Naive thymus-derived CD4-positive, alpha-beta T cell (primary cell): ENCODE results near the gene ADORA2A. TPM values are rescaled to one million over a fixed set of nuclear protein-coding genes. Genes with fewer than 3 reads are reported as not detected.
A peak's percentile ranks its signal among the peaks of the same experiment; 100 is the strongest.

Source experiments
- ATAC-seq: fragments of 150-1000 bp; cut with Tn5 transposase; 2 replicates; pipeline ENCODE4 v1.10.0; 2021; ENCODE audit warnings: mild to moderate bottlenecking, moderate library complexity
- CTCF ChIA-PET: fragments of 350-600 bp; sonication (Branson Sonifier 250); formaldehyde crosslinking; loops from one replicate; lab custom pipeline; 2021; ENCODE audit warnings: antibody characterized with exemption; lab: Charles Lee
- POLR2A ChIA-PET: fragments of 350-600 bp; sonication (Branson Sonifier 250); formaldehyde crosslinking; loops from one replicate; lab custom pipeline; 2021; ENCODE audit warnings: antibody characterized with exemption, inconsistent platforms; lab: Charles Lee
- DNase-seq, 9 donors: peaks; one replicate each; pipeline versions ENCODE4 v3.0.0 to v3.0.0-alpha.2; 2020 to 2022; ENCODE audit warnings: mixed read lengths in 1 of 9
- H3K27ac ChIP-seq: one replicate; pipeline ENCODE4 v1.7.0; 2013; ENCODE audit warnings: mild to moderate bottlenecking, low read depth, low read length, moderate library complexity
- H3K27me3 ChIP-seq, 2 donors: one replicate each; pipeline ENCODE4 v1.7.0; 2013; ENCODE audit warnings: low read length in 2 of 2, mild to moderate bottlenecking in 2 of 2, moderate library complexity in 2 of 2; ENCODE audit not compliant: control insufficient read depth in 2 of 2, insufficient read depth in 2 of 2
- H3K36me3 ChIP-seq, 3 experiments: 1 replicate in 2 of 3; 2 replicates in 1 of 3; pipeline ENCODE4 v1.7.0; 2013; ENCODE audit warnings: low read length in 3 of 3, mild to moderate bottlenecking in 3 of 3, moderate library complexity in 1 of 3; ENCODE audit not compliant: insufficient read depth in 3 of 3, control insufficient read depth in 2 of 3
- H3K4me1 ChIP-seq, 2 donors: one replicate each; pipeline ENCODE4 v1.7.0; 2013; ENCODE audit warnings: low read length in 2 of 2, mild to moderate bottlenecking in 2 of 2, moderate library complexity in 1 of 2; ENCODE audit not compliant: control insufficient read depth in 2 of 2, insufficient read depth in 2 of 2
- H3K4me3 ChIP-seq: 2 replicates; pipeline ENCODE4 v1.7.0; 2013; ENCODE audit warnings: mild to moderate bottlenecking, low read length
- H3K9me3 ChIP-seq, 3 experiments: 1 replicate in 2 of 3; 2 replicates in 1 of 3; pipeline ENCODE4 v1.7.0; 2013; ENCODE audit warnings: low read length in 3 of 3; ENCODE audit not compliant: control insufficient read depth in 2 of 3
- H3K27ac Mint-ChIP-seq, 9 donors: one replicate each; pipeline ENCODE4 v1.8.0; 2020 to 2022; ENCODE audit warnings: mixed read lengths in 9 of 9, mild to moderate bottlenecking in 8 of 9, moderate library complexity in 5 of 9, inconsistent platforms in 2 of 9
- H3K27me3 Mint-ChIP-seq, 5 donors: one replicate each; pipeline ENCODE4 v1.8.0; 2021 to 2022; ENCODE audit warnings: mixed read lengths in 5 of 5, mild to moderate bottlenecking in 1 of 5
- H3K36me3 Mint-ChIP-seq, 5 donors: one replicate each; pipeline ENCODE4 v1.8.0; 2020 to 2022; ENCODE audit warnings: mixed read lengths in 5 of 5, mild to moderate bottlenecking in 3 of 5, inconsistent platforms in 1 of 5
- H3K4me1 Mint-ChIP-seq, 7 donors: one replicate each; pipeline ENCODE4 v1.8.0; 2020 to 2022; ENCODE audit warnings: mixed read lengths in 7 of 7, mild to moderate bottlenecking in 3 of 7, inconsistent platforms in 1 of 7
- H3K4me3 Mint-ChIP-seq, 10 donors: one replicate each; pipeline ENCODE4 v1.8.0; 2020 to 2022; ENCODE audit warnings: mild to moderate bottlenecking in 10 of 10, mixed read lengths in 10 of 10, moderate library complexity in 6 of 10, inconsistent platforms in 2 of 10
- H3K9me3 Mint-ChIP-seq, 11 donors: one replicate each; pipeline ENCODE4 v1.8.0; 2020 to 2022; ENCODE audit warnings: mixed read lengths in 11 of 11, mild to moderate bottlenecking in 4 of 11, inconsistent platforms in 1 of 11, moderate library complexity in 1 of 11
- intact Hi-C, 2 donors: fragments of 100-400 bp; cut with micrococcal nuclease; formaldehyde crosslinking; loops; one replicate each; pipeline ENCODE4 v1.15.1; 2023
- polyA plus RNA-seq, 2 donors: library from polyadenylated mRNA; unstranded; fragments of 300-500 nt; fragmentation: Illumina TruSeq; gene quantifications; one replicate each; pipeline ENCODE4 v1.2.3, GENCODE V29; 2021
- total RNA-seq, 6 experiments: library from RNA in 5 of 6; stranded (reverse) in 5 of 6; gene quantifications; 1 replicate in 5 of 6; 2 replicates in 1 of 6; pipeline ENCODE4 v1.2.3 and lab custom pipeline; 2021 to 2026

Gene ADORA2A
- total and polyA plus RNA-seq, 7 experiments from 2014 or later = 22.5 to 127 (median 41.6) TPM

DNA sequence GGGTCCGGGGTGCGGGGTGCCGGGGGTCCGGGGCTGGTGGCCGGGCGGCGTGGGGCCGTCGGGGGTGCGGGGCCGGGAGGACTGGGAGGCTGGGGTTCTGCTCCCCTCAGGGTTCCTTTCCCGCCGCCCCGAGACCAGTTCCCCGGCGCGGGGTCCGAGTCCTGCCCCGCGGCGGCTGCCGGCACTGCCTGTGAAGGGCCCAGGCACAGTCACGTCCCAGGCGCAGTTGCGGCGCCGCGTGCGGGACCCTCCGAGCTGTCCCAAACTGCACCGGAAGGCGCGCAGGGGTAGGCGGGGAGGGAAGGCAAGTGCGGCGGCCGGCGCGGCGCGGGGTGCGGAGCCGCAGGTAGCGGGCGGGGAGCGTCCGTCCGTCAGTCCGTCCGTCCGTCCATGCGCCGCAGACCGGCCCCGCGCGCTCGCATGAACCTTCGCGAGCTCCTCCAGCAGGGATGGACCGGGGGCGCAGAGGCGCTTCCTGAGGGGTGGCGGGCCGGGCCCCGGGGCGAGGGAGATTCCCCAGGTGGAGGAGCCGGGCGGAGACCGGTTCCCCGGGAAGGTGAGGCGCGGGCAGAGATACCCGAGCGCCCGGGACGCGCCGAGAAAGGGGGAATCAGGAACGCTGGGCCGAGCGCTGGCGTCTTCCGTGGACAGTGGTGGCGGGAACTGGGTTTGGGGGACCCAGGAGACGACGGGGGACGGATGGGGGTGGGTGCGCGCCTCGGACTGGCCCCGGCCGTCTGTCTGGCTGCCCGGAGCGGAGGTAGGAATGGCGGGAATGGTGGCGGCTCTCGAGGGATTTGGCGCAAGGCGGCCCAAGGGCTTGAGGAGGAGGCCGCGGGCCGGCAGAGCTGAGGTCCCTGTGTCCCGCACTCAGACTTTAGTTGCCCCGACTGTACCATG, 3.1 kb upstream of the ADORA2A start:
- Histone ChIP-seq H3K27ac (peak overlapping the region; percentile 56), H3K36me3 (no peaks in the 10 kb centered on the region), H3K9me3 (no peaks in the 10 kb centered on the region), H3K4me1 (peaks cover 25 to 34% of the 10 kb centered on the region in 2 donors), H3K27me3 (no peaks in the 10 kb centered on the region), H3K4me3 (peak overlapping the region; percentile 30)
- Mint-ChIP-seq H3K36me3 (no peaks in the 10 kb centered on the region), H3K4me3 (peak overlapping the region; percentile 36 to 90 (median 69)), H3K27me3 (peaks cover 0 to 5% (median 0%) of the 10 kb centered on the region in 5 donors), H3K4me1 (peaks cover 35 to 46% (median 42%) of the 10 kb centered on the region in 7 donors), H3K9me3 (peaks cover 0 to 4% (median 0%) of the 10 kb centered on the region in 11 donors), H3K27ac (peak overlapping the region in 6 of 9 donors; percentile 18 to 95 (median 58))
- ATAC-seq = no peak
- CTCF ChIA-PET = interaction anchor here (0.5 to 3.4 kb wide), 7 partner anchors 11 to 335 kb away, joined by 3 to 15 read pairs (median 4); no protein-coding TSS in a partner anchor
- POLR2A ChIA-PET = interaction anchor here (0.7 to 1.5 kb wide), 6 partner anchors 10 to 129 kb away, joined by 3 to 8 read pairs (median 3); no protein-coding TSS in a partner anchor
- peak in 8 of 9 donors; percentile 37 to 66 (median 52) for DNase-seq
- intact Hi-C loops = loop anchor here in 1 of 2 donors (1.0 kb wide), 1 partner anchor 10 kb away; no protein-coding TSS in a partner anchor

DNA sequence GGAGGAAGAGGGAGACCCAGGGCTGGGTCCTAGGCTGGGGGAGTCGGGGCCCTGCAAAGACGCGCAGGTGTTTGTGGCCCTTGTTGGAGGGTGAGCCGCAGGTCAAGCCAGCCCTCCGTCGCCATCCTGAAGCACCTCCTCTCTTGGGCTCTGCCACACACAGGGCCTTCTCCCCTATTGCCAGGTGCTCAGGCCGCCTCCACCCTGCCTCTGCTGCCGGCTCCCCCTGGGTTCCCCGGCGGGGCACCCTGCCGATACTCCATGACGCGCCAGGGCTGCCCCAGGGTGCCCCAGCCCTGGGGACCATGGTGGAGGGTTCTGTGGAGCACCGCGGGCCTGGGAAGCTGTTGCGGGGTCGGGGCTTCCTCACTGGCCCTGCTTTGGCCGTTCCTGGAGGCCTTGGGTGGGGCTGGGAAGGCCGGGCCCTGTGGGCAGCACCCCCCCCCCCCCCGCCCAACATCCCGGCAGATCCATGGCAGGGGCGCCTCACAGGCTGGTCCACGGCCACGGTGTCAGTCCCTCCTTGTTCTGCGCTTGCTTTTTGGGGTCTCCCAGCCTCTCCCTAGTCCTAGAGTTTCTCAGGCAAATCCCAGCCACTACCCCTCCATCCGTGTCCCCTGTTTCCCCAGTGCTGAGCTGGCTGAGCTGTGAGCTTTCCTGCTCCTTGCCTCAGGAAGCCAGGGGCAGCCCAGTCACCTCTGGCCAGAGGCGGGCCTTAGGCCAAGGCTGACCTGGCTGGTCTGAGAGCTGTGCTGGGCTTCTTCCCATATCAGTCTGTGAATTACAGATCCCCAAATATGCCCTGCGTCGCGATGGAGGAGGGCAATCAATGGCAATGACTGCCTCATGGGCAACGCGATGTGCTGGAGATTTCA, 2.3 kb upstream of the ADORA2A start:
- ChIA-PET POLR2A (interaction anchor here (0.7 to 3.7 kb wide), 6 partner anchors 11 to 130 kb away, joined by 3 to 32 read pairs (median 3); partner anchors contain the start of gene GUCD1), CTCF (interaction anchor here (1.0 to 3.4 kb wide), 5 partner anchors 10 to 334 kb away, joined by 3 to 15 read pairs (median 5); no protein-coding TSS in a partner anchor)

DNA sequence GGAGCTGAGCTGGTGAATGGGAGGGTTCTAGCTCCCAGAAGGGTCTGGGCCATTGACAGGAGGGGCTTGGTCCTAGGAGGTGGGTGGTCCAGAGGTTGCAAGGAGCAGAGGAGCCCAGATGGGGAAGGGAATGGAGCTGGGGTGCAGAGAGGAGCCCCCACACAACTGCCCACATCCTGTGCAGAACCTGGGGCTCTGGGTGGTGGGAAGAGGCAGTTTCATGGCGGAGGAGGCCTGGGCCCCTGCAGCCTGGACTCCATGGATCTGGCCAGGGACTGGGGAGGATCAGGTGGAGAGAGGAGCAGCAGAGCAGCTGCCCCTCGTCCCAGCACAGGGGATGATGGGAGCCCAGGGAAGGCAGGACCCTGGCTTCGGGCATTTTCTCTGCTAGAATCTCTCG, 963 bp upstream of the ADORA2A start:
- Mint-ChIP-seq H3K9me3 (peaks cover 0 to 4% (median 0%) of the 10 kb centered on the region in 11 donors), H3K27me3 (peaks cover 0 to 5% (median 0%) of the 10 kb centered on the region in 5 donors), H3K4me1 (peaks cover 52 to 64% (median 56%) of the 10 kb centered on the region in 7 donors), H3K4me3 (peak overlapping the region; percentile 85 to 97 (median 94)), H3K36me3 (peaks cover 0 to 3% (median 0%) of the 10 kb centered on the region in 5 donors), H3K27ac (peak overlapping the region; percentile 86 to 98 (median 95))
- no peaks in the 10 kb centered on the region for H3K27me3 ChIP-seq
- peak in 2 of 9 donors; percentile 22 to 36 for DNase-seq
- peaks cover 47 to 53% of the 10 kb centered on the region in 2 donors for H3K4me1 ChIP-seq
- no peaks in the 10 kb centered on the region for H3K36me3 ChIP-seq
- intact Hi-C loops = loop anchor here (1.0 to 5.0 kb wide), 4 partner anchors 8 to 102 kb away; no protein-coding TSS in a partner anchor
- ATAC-seq = no peak
- CTCF ChIA-PET = interaction anchor here (1.9 to 2.4 kb wide), 2 partner anchors 8 to 78 kb away, joined by 5 to 6 read pairs; no protein-coding TSS in a partner anchor
- POLR2A ChIA-PET = interaction anchor here (1.2 to 3.7 kb wide), 5 partner anchors 10 to 128 kb away, joined by 3 to 32 read pairs (median 6); partner anchors contain the start of gene GUCD1
- peak overlapping the region; percentile 88 for H3K4me3 ChIP-seq
- no peaks in the 10 kb centered on the region for H3K9me3 ChIP-seq
- H3K27ac ChIP-seq = peak overlapping the region; percentile 97

More for the DNA sequence above, 2.3 kb upstream of the ADORA2A start:
- Histone ChIP-seq H3K36me3 (no peaks in the 10 kb centered on the region), H3K27me3 (no peaks in the 10 kb centered on the region), H3K9me3 (no peaks in the 10 kb centered on the region), H3K4me3 (no peak overlapping the region), H3K4me1 (peaks cover 34 to 43% of the 10 kb centered on the region in 2 donors), H3K27ac (peak overlapping the region; percentile 97)
- H3K27ac Mint-ChIP-seq = peak overlapping the region; percentile 86 to 98 (median 95)
- intact Hi-C loops = loop anchor here in 1 of 2 donors (1.0 to 5.0 kb wide), 2 partner anchors 9 to 37 kb away; no protein-coding TSS in a partner anchor
- no peaks in the 10 kb centered on the region for H3K36me3 Mint-ChIP-seq
- no peak for ATAC-seq
- H3K9me3 Mint-ChIP-seq = peaks cover 0 to 4% (median 0%) of the 10 kb centered on the region in 11 donors
- peak overlapping the region; percentile 85 to 97 (median 94) for H3K4me3 Mint-ChIP-seq
- H3K27me3 Mint-ChIP-seq = peaks cover 0 to 5% (median 0%) of the 10 kb centered on the region in 5 donors
- peak in 1 of 9 donors; percentile 6 for DNase-seq
- H3K4me1 Mint-ChIP-seq = peaks cover 43 to 55% (median 51%) of the 10 kb centered on the region in 7 donors

DNA sequence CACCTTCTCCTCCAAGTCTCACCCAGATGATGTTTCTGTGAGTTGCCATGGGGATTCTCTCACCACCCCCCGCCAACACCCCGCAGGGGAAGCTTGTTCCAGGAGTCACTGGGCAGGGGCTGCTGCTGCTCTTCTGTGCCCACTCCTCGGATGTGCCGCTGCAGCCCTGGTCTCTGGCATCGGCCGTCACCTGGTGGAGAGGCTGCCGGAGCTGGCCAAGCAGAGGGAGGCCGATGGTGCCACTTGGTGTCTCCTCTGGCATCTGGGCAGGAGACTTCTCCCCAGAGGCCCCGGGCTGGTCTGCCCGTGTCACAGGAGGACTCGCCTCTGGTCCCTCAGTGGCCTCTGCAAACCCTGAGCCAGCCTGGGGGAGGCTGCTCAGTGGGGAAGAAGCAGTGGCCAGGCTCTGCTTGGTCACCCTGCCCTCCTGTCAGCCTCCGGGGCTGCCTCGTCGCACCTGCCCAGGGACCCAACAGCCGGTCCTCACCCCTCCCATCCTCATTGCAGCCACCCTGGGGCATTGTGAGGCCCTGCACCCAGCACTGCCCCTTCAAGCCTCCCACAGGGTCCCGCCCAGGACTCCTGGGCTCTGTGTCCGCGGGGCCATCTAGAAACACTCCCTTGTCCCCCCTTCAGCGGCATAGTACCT, 424 bp upstream of the ADORA2A start:
- Histone ChIP-seq H3K9me3 (no peaks in the 10 kb centered on the region), H3K4me3 (peak overlapping the region; percentile 88), H3K27ac (peak overlapping the region; percentile 97), H3K27me3 (no peaks in the 10 kb centered on the region), H3K36me3 (no peaks in the 10 kb centered on the region), H3K4me1 (peaks cover 52 to 53% of the 10 kb centered on the region in 2 donors)
- Mint-ChIP-seq H3K36me3 (peaks cover 0 to 3% (median 0%) of the 10 kb centered on the region in 5 donors), H3K27ac (peak overlapping the region; percentile 86 to 98 (median 95)), H3K9me3 (peaks cover 0 to 4% (median 0%) of the 10 kb centered on the region in 11 donors), H3K4me1 (peaks cover 55 to 68% (median 60%) of the 10 kb centered on the region in 7 donors), H3K27me3 (peaks cover 0 to 5% (median 0%) of the 10 kb centered on the region in 5 donors), H3K4me3 (peak overlapping the region; percentile 85 to 97 (median 94))
- POLR2A ChIA-PET = interaction anchor here (0.6 to 3.7 kb wide), 12 partner anchors 9 to 533 kb away, joined by 3 to 32 read pairs (median 4); partner anchors contain the start of genes GUCD1, MIF, SNRPD3 and SPECC1L
- ATAC-seq = no peak
- intact Hi-C loops = loop anchor here (1.0 to 5.0 kb wide), 6 partner anchors 7 to 128 kb away; partner anchors contain the start of genes GUCD1 (in 1 of the 2) and SNRPD3 (in 1 of the 2)
- peak in 6 of 9 donors; percentile 43 to 62 (median 50) for DNase-seq
- CTCF ChIA-PET = interaction anchor here (0.7 to 2.4 kb wide), 5 partner anchors 8 to 78 kb away, joined by 3 to 6 read pairs (median 5); no protein-coding TSS in a partner anchor

DNA sequence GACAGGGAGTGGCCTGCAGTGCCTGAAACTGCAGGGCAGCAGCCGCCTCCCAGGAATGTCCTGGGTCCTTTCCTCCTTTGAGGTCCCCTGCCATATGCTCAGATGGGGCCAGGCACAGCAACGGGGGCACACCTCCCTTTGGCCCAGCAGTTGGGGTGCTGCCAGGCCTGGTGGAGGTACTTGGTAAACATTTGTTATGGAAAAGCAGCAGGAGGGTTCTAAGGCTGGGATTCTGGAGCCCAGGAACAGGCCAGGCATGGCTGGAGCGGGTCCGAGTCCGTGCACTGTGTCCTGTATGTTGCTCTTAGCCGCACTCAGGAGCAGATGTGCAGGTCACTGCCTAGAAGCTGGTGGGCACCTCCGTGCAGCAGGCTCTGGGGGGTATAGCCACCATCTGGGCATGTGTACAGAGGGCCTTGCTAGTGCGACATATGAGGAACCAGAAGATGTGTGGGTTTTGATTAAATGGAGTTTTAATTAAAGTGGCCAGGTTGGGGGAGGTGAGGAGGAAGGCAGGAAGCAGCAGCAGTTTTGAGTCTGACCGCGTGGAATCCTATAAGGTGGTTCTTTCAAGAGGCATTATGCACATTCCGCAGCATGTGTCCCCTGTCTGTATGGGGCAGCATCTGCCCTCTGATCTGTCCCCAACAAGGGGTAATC, 1.5 kb downstream of the ADORA2A start:
- H3K4me3 Mint-ChIP-seq = peak overlapping the region; percentile 85 to 97 (median 94)
- peak in 1 of 9 donors; percentile 27 for DNase-seq
- H3K27ac ChIP-seq = peak overlapping the region; percentile 97
- ATAC-seq = no peak
- H3K4me1 ChIP-seq = peaks cover 70 to 71% of the 10 kb centered on the region in 2 donors
- ChIA-PET POLR2A (interaction anchor here (1.8 to 3.7 kb wide), 3 partner anchors 7 to 127 kb away, joined by 4 to 32 read pairs (median 12); partner anchors contain the start of genes GUCD1 and SNRPD3), CTCF (interaction anchor here (0.7 to 1.4 kb wide), 2 partner anchors 10 to 56 kb away, joined by 3 to 4 read pairs; no protein-coding TSS in a partner anchor)
- peak overlapping the region; percentile 88 for H3K4me3 ChIP-seq
- peak overlapping the region; percentile 86 to 98 (median 95) for H3K27ac Mint-ChIP-seq
- H3K4me1 Mint-ChIP-seq = peaks cover 60 to 82% (median 73%) of the 10 kb centered on the region in 7 donors
- peaks cover 0 to 5% (median 0%) of the 10 kb centered on the region in 5 donors for H3K36me3 Mint-ChIP-seq
- H3K27me3 ChIP-seq = no peaks in the 10 kb centered on the region
- intact Hi-C loops = loop anchor here in 1 of 2 donors (2.0 to 5.0 kb wide), 2 partner anchors 33 to 534 kb away; partner anchors contain the start of gene MIF
- peaks cover 0 to 4% (median 0%) of the 10 kb centered on the region in 11 donors for H3K9me3 Mint-ChIP-seq
- peaks cover 0 to 2% (median 0%) of the 10 kb centered on the region in 5 donors for H3K27me3 Mint-ChIP-seq
- H3K9me3 ChIP-seq = no peaks in the 10 kb centered on the region
- peaks cover 0 to 19% (median 5%) of the 10 kb centered on the region in 3 experiments for H3K36me3 ChIP-seq
